MM.1S (cell line): ENCODE measurements around the gene ESYT3.

Source experiments
- CTCF ChIP-seq: fragments of 300-600 bp; sonication (generic); IDR thresholded peaks from 2 replicates; pipeline ENCODE4 v1.5.1; 2016; ENCODE audit warnings: antibody characterized with exemption, low read length, mixed read lengths
- EZH2 ChIP-seq: fragments of 300-600 bp; sonication (generic); optimal IDR thresholded peaks from 2 replicates; pipeline ENCODE3; 2017; ENCODE audit warnings: low read depth, mild to moderate bottlenecking, antibody characterized with exemption, low read length, mixed read lengths
- EZH2phosphoT487 ChIP-seq: fragments of 300-600 bp; sonication (generic); IDR thresholded peaks from 2 replicates; pipeline ENCODE4 v1.6.1; 2018; ENCODE audit warnings: antibody characterized with exemption, low read length

- peak; percentile 95 for TF ChIP-seq CTCF
- TF ChIP-seq EZH2: no peak
- TF ChIP-seq EZH2phosphoT487: no peak
Observed at GRCh38 chr3:138417559-138417982, 16.8 kb upstream of the ESYT3 start.
